KMS-11 (cell line): ENCODE results near the gene CAMTA1.

ENCODE experiments used
- H2AFZ ChIP-seq: fragments of 200-600 bp; sonication (generic); 2 replicates; pipeline ENCODE4 v1.6.1; 2016; ENCODE audit warnings: antibody characterized with exemption, mixed run types, low read depth
- H3K27ac ChIP-seq: fragments of 200-600 bp; sonication (generic); 2 replicates; pipeline ENCODE4 v1.6.1; 2016; ENCODE audit warnings: mild to moderate bottlenecking, mixed run types
- H3K27me3 ChIP-seq: fragments of 200-600 bp; sonication (generic); 2 replicates; pipeline ENCODE4 v1.6.1; 2017; ENCODE audit warnings: mild to moderate bottlenecking, low read depth, mixed run types, moderate library complexity; ENCODE audit not compliant: insufficient read depth
- H3K36me3 ChIP-seq: fragments of 200-600 bp; sonication (generic); 2 replicates; pipeline ENCODE4 v1.6.1; 2017; ENCODE audit warnings: mild to moderate bottlenecking, mixed run types; ENCODE audit not compliant: insufficient read depth
- H3K4me1 ChIP-seq: fragments of 200-600 bp; sonication (generic); 2 replicates; pipeline ENCODE4 v1.6.1; 2016; ENCODE audit warnings: mild to moderate bottlenecking, low read depth, mixed run types; ENCODE audit not compliant: poor library complexity, severe bottlenecking
- H3K4me2 ChIP-seq: fragments of 200-600 bp; sonication (generic); 2 replicates; pipeline ENCODE4 v1.7.0; 2016; ENCODE audit warnings: mild to moderate bottlenecking, mixed run types
- H3K4me3 ChIP-seq: fragments of 200-600 bp; sonication (generic); IDR thresholded peaks from 2 replicates; pipeline ENCODE4 v1.6.1; 2017; ENCODE audit warnings: low read depth, low read length, mixed read lengths; ENCODE audit not compliant: insufficient read depth
- H3K79me2 ChIP-seq: fragments of 200-600 bp; sonication (generic); 2 replicates; pipeline ENCODE4 v1.6.1; 2016; ENCODE audit warnings: low read depth, mixed run types; ENCODE audit not compliant: insufficient read depth
- H3K9ac ChIP-seq: fragments of 200-600 bp; sonication (generic); 2 replicates; pipeline ENCODE4 v1.6.1; 2016; ENCODE audit warnings: mild to moderate bottlenecking, mixed run types
- H4K20me1 ChIP-seq: fragments of 200-600 bp; sonication (generic); 2 replicates; pipeline ENCODE4 v1.6.1; 2016; ENCODE audit warnings: mild to moderate bottlenecking, mixed run types; ENCODE audit not compliant: insufficient read depth
- CTCF ChIP-seq: fragments of 200-600 bp; sonication (generic); conservative IDR thresholded peaks from 2 replicates; pipeline ENCODE4 v1.6.1; 2017; ENCODE audit warnings: low read depth, mild to moderate bottlenecking, antibody characterized with exemption, low read length, moderate library complexity, mixed read lengths

CAMTA1 gene

DNA sequence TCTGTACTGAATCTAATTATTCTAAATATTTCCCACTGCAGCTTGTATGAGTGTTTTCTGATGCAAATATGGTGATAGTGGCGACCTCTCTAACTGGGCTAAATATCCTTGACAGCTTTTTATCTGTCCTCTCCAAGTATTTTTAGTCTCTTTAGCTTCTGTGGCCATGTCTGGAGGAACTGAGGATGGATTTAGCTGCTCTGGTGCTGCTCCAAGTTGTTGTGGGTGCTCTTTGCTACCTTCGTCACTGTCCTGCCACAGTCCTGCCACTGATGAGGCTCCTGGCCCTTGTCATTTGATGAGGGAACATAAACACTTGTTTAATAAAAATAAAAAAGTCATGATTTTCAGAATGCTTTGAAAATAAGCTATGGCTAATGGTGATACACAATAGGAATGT is 15.9 kb downstream of the CAMTA1 start:
- Histone ChIP-seq H3K27ac (no peak overlapping the region), H3K79me2 (peaks cover 71% of the 10 kb centered on the region), H3K27me3 (no peaks in the 10 kb centered on the region), H2AFZ (no peak overlapping the region), H3K9ac (no peak overlapping the region), H3K4me1 (peaks cover 24% of the 10 kb centered on the region), H3K4me3 (no peak overlapping the region), H4K20me1 (peaks cover 4% of the 10 kb centered on the region; the same call in 1 of the 2 replicates), H3K4me2 (no peak overlapping the region), H3K36me3 (no peaks in the 10 kb centered on the region)
- TF ChIP-seq CTCF, result no peak

GRCh38 chr1:6801966-6802365 is 16.7 kb downstream of the CAMTA1 start:
- Histone ChIP-seq H3K4me1 (peaks cover 24% of the 10 kb centered on the region), H3K27ac (no peak overlapping the region), H3K27me3 (no peaks in the 10 kb centered on the region), H4K20me1 (peaks cover 4% of the 10 kb centered on the region; the same call in 1 of the 2 replicates), H3K4me3 (no peak overlapping the region), H3K79me2 (peaks cover 71% of the 10 kb centered on the region), H3K4me2 (no peak overlapping the region), H3K36me3 (no peaks in the 10 kb centered on the region), H3K9ac (no peak overlapping the region), H2AFZ (no peak overlapping the region)
- no peak for TF ChIP-seq CTCF

DNA sequence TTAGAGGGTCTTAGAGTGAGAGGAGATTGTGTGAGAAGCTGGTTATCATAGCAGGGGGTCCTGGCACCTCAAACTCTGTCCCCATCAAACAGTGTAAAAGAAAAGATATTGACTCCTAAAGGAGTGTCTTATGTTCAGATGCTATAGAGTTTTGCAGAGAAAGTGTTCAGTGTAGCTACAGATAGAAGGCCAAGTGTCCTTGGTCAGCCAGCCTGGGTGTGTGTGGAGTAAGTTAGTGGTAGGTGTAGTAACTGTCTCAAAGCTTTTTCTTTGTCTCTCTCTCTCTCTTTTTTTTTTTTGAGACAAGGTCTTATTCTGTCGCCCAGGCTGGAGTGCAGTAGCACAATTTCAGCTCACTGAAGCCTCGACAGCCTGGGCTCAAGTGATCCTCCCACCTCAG is 17.2 kb downstream of the CAMTA1 start:
- peaks cover 24% of the 10 kb centered on the region for H3K4me1 ChIP-seq
- peaks cover 71% of the 10 kb centered on the region for H3K79me2 ChIP-seq
- H3K4me3 ChIP-seq, result no peak overlapping the region
- H3K36me3 ChIP-seq, result no peaks in the 10 kb centered on the region
- H3K27ac ChIP-seq, result no peak overlapping the region
- H3K27me3 ChIP-seq, result no peaks in the 10 kb centered on the region
- H2AFZ ChIP-seq, result no peak overlapping the region
- H4K20me1 ChIP-seq, result peaks cover 4% of the 10 kb centered on the region; the same call in 1 of the 2 replicates
- no peak for TF ChIP-seq CTCF
- no peak overlapping the region for H3K9ac ChIP-seq
- H3K4me2 ChIP-seq, result no peak overlapping the region

GRCh38 chr1:6802893-6803292 is 17.6 kb downstream of the CAMTA1 start:
- Histone ChIP-seq H3K27ac (no peak overlapping the region), H3K9ac (no peak overlapping the region), H2AFZ (no peak overlapping the region), H3K4me1 (peaks cover 24% of the 10 kb centered on the region), H3K4me2 (no peak overlapping the region), H3K27me3 (no peaks in the 10 kb centered on the region), H4K20me1 (peaks cover 4% of the 10 kb centered on the region; the same call in 1 of the 2 replicates), H3K36me3 (no peaks in the 10 kb centered on the region), H3K79me2 (peaks cover 74% of the 10 kb centered on the region), H3K4me3 (no peak overlapping the region)
- TF ChIP-seq CTCF, result no peak
